Neural cell (in vitro differentiated cells): ENCODE data around the gene PRIM1. TPM values are rescaled to one million over a fixed set of nuclear protein-coding genes. Genes with fewer than 3 reads are reported as not detected.

ENCODE experiments used
- H2AFZ ChIP-seq: fragments of 200-600, 300-800 bp; sonication (generic), shearing (Covaris generic); 2 replicates; pipeline ENCODE4 v1.6.0; 2014; ENCODE audit warnings: low read depth, mild to moderate bottlenecking, antibody characterized with exemption, low read length, moderate library complexity
- H3F3A ChIP-seq: fragments of 200-600 bp; shearing (Covaris generic); 2 replicates; pipeline ENCODE4 v1.6.1; 2016; ENCODE audit warnings: mild to moderate bottlenecking, moderate library complexity, mixed read lengths, antibody characterized with exemption, low read length; ENCODE audit not compliant: insufficient read depth, poor library complexity, severe bottlenecking
- H3K27ac ChIP-seq: fragments of 200-600, 300-800 bp; sonication (generic), shearing (Covaris generic); 2 replicates; pipeline ENCODE4 v1.5.1; 2014; ENCODE audit warnings: mild to moderate bottlenecking, low read length, moderate library complexity
- H3K27me3 ChIP-seq: fragments of 300-800, 200-600 bp; sonication (generic), shearing (Covaris generic); 2 replicates; pipeline ENCODE4 v1.6.0; 2014; ENCODE audit warnings: mild to moderate bottlenecking, low read depth, low read length, moderate library complexity; ENCODE audit not compliant: insufficient read depth
- H3K36me3 ChIP-seq: fragments of 300-800, 200-600 bp; sonication (generic), shearing (Covaris generic); 2 replicates; pipeline ENCODE4 v1.5.1; 2014; ENCODE audit warnings: mild to moderate bottlenecking, antibody characterized with exemption, low read length, moderate library complexity; ENCODE audit not compliant: insufficient read depth
- H3K4me2 ChIP-seq: fragments of 300-800, 200-600 bp; sonication (generic), shearing (Covaris generic); 2 replicates; pipeline ENCODE4 v1.6.0; 2014; ENCODE audit warnings: mild to moderate bottlenecking, low read length
- H3K4me3 ChIP-seq: fragments of 300-800, 200-600 bp; sonication (generic), shearing (Covaris generic); 2 replicates; pipeline ENCODE4 v1.5.1; 2014; ENCODE audit warnings: mild to moderate bottlenecking, low read length, moderate library complexity
- H3K79me2 ChIP-seq: fragments of 200-600 bp; shearing (Covaris generic); replicated peaks from 2 replicates; pipeline ENCODE4 v1.6.0; 2014; ENCODE audit warnings: mild to moderate bottlenecking, low read length, moderate library complexity; ENCODE audit not compliant: insufficient read depth
- H3K9ac ChIP-seq: fragments of 300-800, 200-600 bp; sonication (generic), shearing (Covaris generic); 2 replicates; pipeline ENCODE4 v1.6.1; 2016; ENCODE audit warnings: mild to moderate bottlenecking, low read length, mixed read lengths
- H3K9me2 ChIP-seq: fragments of 200-600 bp; shearing (Covaris generic); 2 replicates; pipeline ENCODE4 v1.6.1; 2016; ENCODE audit warnings: mild to moderate bottlenecking, low read length, mixed read lengths; ENCODE audit not compliant: insufficient read depth
- H3K9me3 ChIP-seq: fragments of 200-600, 300-800 bp; sonication (generic), shearing (Covaris generic); 2 replicates; pipeline ENCODE4 v1.6.1; 2016; ENCODE audit warnings: mild to moderate bottlenecking, mixed run types, low read length, moderate library complexity, mixed read lengths
- H4K20me1 ChIP-seq: fragments of 200-600 bp; shearing (Covaris generic); 2 replicates; pipeline ENCODE4 v1.6.1; 2016; ENCODE audit warnings: mild to moderate bottlenecking, mixed run types; ENCODE audit not compliant: insufficient read depth
- CTCF ChIP-seq: fragments of 450-650 bp; IDR thresholded peaks from 2 replicates; pipeline ENCODE4 v1.5.1; 2014; ENCODE audit warnings: antibody characterized with exemption, mild to moderate bottlenecking, moderate library complexity; ENCODE audit not compliant: poor library complexity, severe bottlenecking
- EP300 ChIP-seq: fragments of 450-650 bp; conservative IDR thresholded peaks from 2 replicates; pipeline ENCODE4 v1.6.1; 2014; ENCODE audit warnings: antibody characterized with exemption, mild to moderate bottlenecking, moderate library complexity; ENCODE audit not compliant: poor library complexity, severe bottlenecking
- EZH2 ChIP-seq: fragments of 200-600, 300-800 bp; shearing (Covaris generic), sonication (generic); IDR thresholded peaks from 2 replicates; pipeline ENCODE4 v1.6.1; 2014; ENCODE audit warnings: antibody characterized with exemption, low read length, borderline replicate concordance, mild to moderate bottlenecking; ENCODE audit not compliant: insufficient read depth, poor library complexity, severe bottlenecking
- MXI1 ChIP-seq: fragments of 450-650 bp; conservative IDR thresholded peaks from 2 replicates; pipeline ENCODE4 v1.6.1; 2014; ENCODE audit warnings: antibody characterized with exemption, mild to moderate bottlenecking; ENCODE audit not compliant: poor library complexity, severe bottlenecking
- POLR2AphosphoS5 ChIP-seq: IDR thresholded peaks from 2 replicates; pipeline ENCODE4 v1.6.1; 2012
- RAD21 ChIP-seq: fragments of 450-650 bp; conservative IDR thresholded peaks from 2 replicates; pipeline ENCODE4 v1.6.1; 2014; ENCODE audit warnings: antibody characterized with exemption, mild to moderate bottlenecking, moderate library complexity
- SMC3 ChIP-seq: fragments of 450-650 bp; conservative IDR thresholded peaks from 2 replicates; pipeline ENCODE4 v1.6.1; 2014; ENCODE audit warnings: antibody characterized with exemption, mild to moderate bottlenecking, moderate library complexity; ENCODE audit not compliant: poor library complexity
- TAF1 ChIP-seq: IDR thresholded peaks from 2 replicates; pipeline ENCODE4 v1.6.1; 2012; ENCODE audit warnings: low read depth
- polyA plus RNA-seq: library from polyadenylated mRNA; depleted of rRNA; stranded (reverse); fragments of >200 nt; gene quantifications from 2 replicates; pipeline ENCODE4 v1.2.3, GENCODE V29; 2014
- TF ChIP-seq, protein P1 (sequence below): IDR thresholded peaks from 2 replicates; pipeline ENCODE4 v1.6.1; 2012; ENCODE audit warnings: borderline replicate concordance

PRIM1 gene
- polyA plus RNA-seq, 1 donor from 2014 or later: 36.1 TPM

- Histone ChIP-seq H2AFZ (no peak overlapping the region), H3K9me3 (no peaks in the 10 kb centered on the region), H3F3A (no peaks in the 10 kb centered on the region), H3K9me2 (no peaks in the 10 kb centered on the region), H3K36me3 (no peaks in the 10 kb centered on the region), H3K9ac (no peak overlapping the region), H3K27ac (no peak overlapping the region), H3K4me2 (no peak overlapping the region), H3K4me3 (no peak overlapping the region), H3K79me2 (peaks cover 61% of the 10 kb centered on the region), H4K20me1 (no peaks in the 10 kb centered on the region), H3K27me3 (no peaks in the 10 kb centered on the region)
- TF ChIP-seq EP300 (no peak), RAD21 (no peak), POLR2AphosphoS5 (no peak), SMC3 (no peak), MXI1 (no peak), CTCF (no peak), EZH2 (no peak), TAF1 (no peak)
- TF ChIP-seq, protein P1, sequence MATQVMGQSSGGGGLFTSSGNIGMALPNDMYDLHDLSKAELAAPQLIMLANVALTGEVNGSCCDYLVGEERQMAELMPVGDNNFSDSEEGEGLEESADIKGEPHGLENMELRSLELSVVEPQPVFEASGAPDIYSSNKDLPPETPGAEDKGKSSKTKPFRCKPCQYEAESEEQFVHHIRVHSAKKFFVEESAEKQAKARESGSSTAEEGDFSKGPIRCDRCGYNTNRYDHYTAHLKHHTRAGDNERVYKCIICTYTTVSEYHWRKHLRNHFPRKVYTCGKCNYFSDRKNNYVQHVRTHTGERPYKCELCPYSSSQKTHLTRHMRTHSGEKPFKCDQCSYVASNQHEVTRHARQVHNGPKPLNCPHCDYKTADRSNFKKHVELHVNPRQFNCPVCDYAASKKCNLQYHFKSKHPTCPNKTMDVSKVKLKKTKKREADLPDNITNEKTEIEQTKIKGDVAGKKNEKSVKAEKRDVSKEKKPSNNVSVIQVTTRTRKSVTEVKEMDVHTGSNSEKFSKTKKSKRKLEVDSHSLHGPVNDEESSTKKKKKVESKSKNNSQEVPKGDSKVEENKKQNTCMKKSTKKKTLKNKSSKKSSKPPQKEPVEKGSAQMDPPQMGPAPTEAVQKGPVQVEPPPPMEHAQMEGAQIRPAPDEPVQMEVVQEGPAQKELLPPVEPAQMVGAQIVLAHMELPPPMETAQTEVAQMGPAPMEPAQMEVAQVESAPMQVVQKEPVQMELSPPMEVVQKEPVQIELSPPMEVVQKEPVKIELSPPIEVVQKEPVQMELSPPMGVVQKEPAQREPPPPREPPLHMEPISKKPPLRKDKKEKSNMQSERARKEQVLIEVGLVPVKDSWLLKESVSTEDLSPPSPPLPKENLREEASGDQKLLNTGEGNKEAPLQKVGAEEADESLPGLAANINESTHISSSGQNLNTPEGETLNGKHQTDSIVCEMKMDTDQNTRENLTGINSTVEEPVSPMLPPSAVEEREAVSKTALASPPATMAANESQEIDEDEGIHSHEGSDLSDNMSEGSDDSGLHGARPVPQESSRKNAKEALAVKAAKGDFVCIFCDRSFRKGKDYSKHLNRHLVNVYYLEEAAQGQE: no peak
These were observed 31.4 kb downstream of the PRIM1 start for GRCh38 chr12:56720731-56721151.

- peaks cover 52% of the 10 kb centered on the region for H3K79me2 ChIP-seq
- H3K27me3 ChIP-seq: no peaks in the 10 kb centered on the region
- no peak overlapping the region for H3K4me2 ChIP-seq
- H3K36me3 ChIP-seq: no peaks in the 10 kb centered on the region
- H4K20me1 ChIP-seq: no peaks in the 10 kb centered on the region
- no peaks in the 10 kb centered on the region for H3K9me2 ChIP-seq
- H3K4me3 ChIP-seq: no peak overlapping the region
- H3F3A ChIP-seq: no peaks in the 10 kb centered on the region
- H2AFZ ChIP-seq: no peak overlapping the region
- no peak overlapping the region for H3K27ac ChIP-seq
- no peak overlapping the region for H3K9ac ChIP-seq
- no peaks in the 10 kb centered on the region for H3K9me3 ChIP-seq
- TF ChIP-seq EP300 (no peak), MXI1 (no peak), EZH2 (no peak), SMC3 (no peak), CTCF (no peak), TAF1 (no peak), RAD21 (no peak), POLR2AphosphoS5 (no peak)
- TF ChIP-seq, protein P1: no peak
These were observed 33.1 kb downstream of the PRIM1 start for GRCh38 chr12:56719056-56719455.
